Panc1 (cell line): ENCODE measurements around the gene MRPL51. TPM values are rescaled to one million over a fixed set of nuclear protein-coding genes. Genes with fewer than 3 reads are reported as not detected.
A peak's percentile ranks its signal among the peaks of the same experiment; 100 is the strongest.
"Not testable (repeated sequence)": the region's sequence is repeated elsewhere in the genome, so short reads cannot be mapped to it uniquely, and the experiment has no call there.

Experiments
- ATAC-seq: fragments of 200-7000 bp; cut with Tn5 transposase; 2 replicates; pipeline ENCODE4 v1.9.1; 2020; ENCODE audit warnings: mild to moderate bottlenecking, moderate library complexity
- BruUV-seq: library from RNA; stranded (reverse); fragments of 400-500 nt; replicated peaks from 2 replicates; lab custom pipeline; 2021; lab: Mats Ljungman, UMichigan
- CTCF ChIA-PET: fragments of 300-600 bp; sonication (Branson Sonifier 250); formaldehyde crosslinking; loops from one replicate; lab custom pipeline; 2022; ENCODE audit warnings: antibody characterized with exemption; lab: Charles Lee
- POLR2A ChIA-PET: fragments of 300-600 bp; sonication (Branson Sonifier 250); formaldehyde crosslinking; loops from one replicate; lab custom pipeline; 2022; ENCODE audit warnings: antibody characterized with exemption; lab: Charles Lee
- DNase-seq: peaks from one replicate; pipeline ENCODE4 v3.0.0-alpha.2; 2010; ENCODE audit warnings: low read depth, low spot score
- H3K27ac ChIP-seq: 2 replicates; pipeline ENCODE4 v1.5.1; 2011; ENCODE audit warnings: mild to moderate bottlenecking, low read length, inconsistent platforms
- H3K27me3 ChIP-seq: fragments of 200-500 bp; sonication (Bioruptor generic); 2 replicates; pipeline ENCODE4 v1.6.0; 2014; ENCODE audit warnings: low read length, inconsistent platforms; ENCODE audit not compliant: control insufficient read depth, insufficient read depth
- H3K36me3 ChIP-seq: fragments of 200-500 bp; sonication (Bioruptor generic); 2 replicates; pipeline ENCODE4 v1.5.1; 2014; ENCODE audit warnings: inconsistent platforms, mild to moderate bottlenecking, low read length, moderate library complexity; ENCODE audit not compliant: control insufficient read depth, insufficient read depth
- H3K4me1 ChIP-seq: 2 replicates; pipeline ENCODE4 v1.5.1; 2011; ENCODE audit warnings: inconsistent platforms, mild to moderate bottlenecking, low read length, moderate library complexity; ENCODE audit not compliant: control insufficient read depth, insufficient read depth
- H3K4me3 ChIP-seq, 2 experiments: 2 replicates each; pipeline ENCODE4 v1.5.1; 2011 to 2012; ENCODE audit warnings: low read depth in 2 of 2, low read length in 2 of 2, mild to moderate bottlenecking in 2 of 2, inconsistent platforms in 1 of 2, moderate library complexity in 1 of 2
- H3K9me3 ChIP-seq: fragments of 200-500 bp; sonication (Bioruptor generic); 2 replicates; pipeline ENCODE4 v1.5.1; 2014; ENCODE audit warnings: low read depth, mild to moderate bottlenecking, inconsistent platforms, low read length, moderate library complexity; ENCODE audit not compliant: control insufficient read depth, insufficient read depth
- POLR2AphosphoS5 ChIP-seq: IDR thresholded peaks from 2 replicates; pipeline ENCODE4 v1.6.1; 2012; ENCODE audit warnings: mild to moderate bottlenecking, low read depth, low read length, moderate library complexity
- SIN3A ChIP-seq: IDR thresholded peaks from 2 replicates; pipeline ENCODE4 v1.6.1; 2012; ENCODE audit warnings: low read depth, mild to moderate bottlenecking, low read length, moderate library complexity, borderline replicate concordance; ENCODE audit not compliant: insufficient read depth
- TCF7L2 ChIP-seq: IDR thresholded peaks from 2 replicates; pipeline ENCODE4 v1.6.1; 2011; ENCODE audit warnings: mild to moderate bottlenecking, low read depth, low read length, inconsistent platforms
- in situ Hi-C: cut with HindIII; loops from 2 replicates; pipeline ENCODE4 v1.10.0; 2016; ENCODE audit warnings: low sequenced_read_pairs, low pct_unique_long_range_greater_than_20kb
- intact Hi-C: fragments of 100-400 bp; cut with micrococcal nuclease; formaldehyde crosslinking; loops from one replicate; pipeline ENCODE4 v1.10.0; 2022; ENCODE audit not compliant: unreplicated experiment
- total RNA-seq: library from RNA; stranded (reverse); gene quantifications from one replicate; pipeline ENCODE4 v1.2.1, GENCODE V29; 2021; ENCODE audit not compliant: unreplicated experiment
- TF ChIP-seq, protein P1 (sequence below), 2 experiments: IDR thresholded peaks; 2 replicates each; pipeline ENCODE4 v1.6.1; 2011 to 2012; ENCODE audit warnings: low read depth in 2 of 2, control low read depth in 1 of 2, low read length in 1 of 2, mild to moderate bottlenecking in 1 of 2, moderate library complexity in 1 of 2; ENCODE audit not compliant: insufficient read depth in 1 of 2
- TF ChIP-seq, protein P2 (sequence below): fragments of 450-650 bp; IDR thresholded peaks from 2 replicates; pipeline ENCODE4 v1.5.1; 2017; ENCODE audit warnings: mild to moderate bottlenecking

The MRPL51 gene
- total RNA-seq, 1 experiment from 2014 or later, result 194 TPM

DNA sequence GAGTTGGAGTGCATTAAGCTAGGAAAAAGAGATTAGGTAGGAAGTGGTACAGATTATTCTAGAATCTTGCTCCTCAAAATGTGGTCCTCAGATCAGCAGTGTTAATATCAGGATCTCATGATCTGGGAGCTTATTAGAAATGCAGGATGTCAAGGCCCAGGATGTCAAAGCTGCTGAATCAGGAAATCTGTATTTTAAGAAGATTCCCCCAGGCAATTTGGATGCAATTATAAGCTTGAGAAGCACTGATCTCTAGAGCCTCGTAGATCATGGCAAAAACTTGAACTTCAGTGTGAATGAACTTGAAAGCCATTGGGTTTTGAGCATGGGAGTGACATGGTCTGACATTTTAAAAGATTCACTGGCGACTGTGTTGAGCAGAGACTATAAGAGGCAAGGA, 7.4 kb upstream of the MRPL51 start:
- TF ChIP-seq POLR2AphosphoS5 (no peak), SIN3A (no peak), TCF7L2 (no peak)
- TF ChIP-seq, protein P1, sequence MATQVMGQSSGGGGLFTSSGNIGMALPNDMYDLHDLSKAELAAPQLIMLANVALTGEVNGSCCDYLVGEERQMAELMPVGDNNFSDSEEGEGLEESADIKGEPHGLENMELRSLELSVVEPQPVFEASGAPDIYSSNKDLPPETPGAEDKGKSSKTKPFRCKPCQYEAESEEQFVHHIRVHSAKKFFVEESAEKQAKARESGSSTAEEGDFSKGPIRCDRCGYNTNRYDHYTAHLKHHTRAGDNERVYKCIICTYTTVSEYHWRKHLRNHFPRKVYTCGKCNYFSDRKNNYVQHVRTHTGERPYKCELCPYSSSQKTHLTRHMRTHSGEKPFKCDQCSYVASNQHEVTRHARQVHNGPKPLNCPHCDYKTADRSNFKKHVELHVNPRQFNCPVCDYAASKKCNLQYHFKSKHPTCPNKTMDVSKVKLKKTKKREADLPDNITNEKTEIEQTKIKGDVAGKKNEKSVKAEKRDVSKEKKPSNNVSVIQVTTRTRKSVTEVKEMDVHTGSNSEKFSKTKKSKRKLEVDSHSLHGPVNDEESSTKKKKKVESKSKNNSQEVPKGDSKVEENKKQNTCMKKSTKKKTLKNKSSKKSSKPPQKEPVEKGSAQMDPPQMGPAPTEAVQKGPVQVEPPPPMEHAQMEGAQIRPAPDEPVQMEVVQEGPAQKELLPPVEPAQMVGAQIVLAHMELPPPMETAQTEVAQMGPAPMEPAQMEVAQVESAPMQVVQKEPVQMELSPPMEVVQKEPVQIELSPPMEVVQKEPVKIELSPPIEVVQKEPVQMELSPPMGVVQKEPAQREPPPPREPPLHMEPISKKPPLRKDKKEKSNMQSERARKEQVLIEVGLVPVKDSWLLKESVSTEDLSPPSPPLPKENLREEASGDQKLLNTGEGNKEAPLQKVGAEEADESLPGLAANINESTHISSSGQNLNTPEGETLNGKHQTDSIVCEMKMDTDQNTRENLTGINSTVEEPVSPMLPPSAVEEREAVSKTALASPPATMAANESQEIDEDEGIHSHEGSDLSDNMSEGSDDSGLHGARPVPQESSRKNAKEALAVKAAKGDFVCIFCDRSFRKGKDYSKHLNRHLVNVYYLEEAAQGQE (IDR thresholded peaks at IDR 0.05; ENCODE audit: insufficient read depth in 1 of 2, low read depth in 2 of 2, low read length in 1 of 2), result no peak
- TF ChIP-seq, protein P2, sequence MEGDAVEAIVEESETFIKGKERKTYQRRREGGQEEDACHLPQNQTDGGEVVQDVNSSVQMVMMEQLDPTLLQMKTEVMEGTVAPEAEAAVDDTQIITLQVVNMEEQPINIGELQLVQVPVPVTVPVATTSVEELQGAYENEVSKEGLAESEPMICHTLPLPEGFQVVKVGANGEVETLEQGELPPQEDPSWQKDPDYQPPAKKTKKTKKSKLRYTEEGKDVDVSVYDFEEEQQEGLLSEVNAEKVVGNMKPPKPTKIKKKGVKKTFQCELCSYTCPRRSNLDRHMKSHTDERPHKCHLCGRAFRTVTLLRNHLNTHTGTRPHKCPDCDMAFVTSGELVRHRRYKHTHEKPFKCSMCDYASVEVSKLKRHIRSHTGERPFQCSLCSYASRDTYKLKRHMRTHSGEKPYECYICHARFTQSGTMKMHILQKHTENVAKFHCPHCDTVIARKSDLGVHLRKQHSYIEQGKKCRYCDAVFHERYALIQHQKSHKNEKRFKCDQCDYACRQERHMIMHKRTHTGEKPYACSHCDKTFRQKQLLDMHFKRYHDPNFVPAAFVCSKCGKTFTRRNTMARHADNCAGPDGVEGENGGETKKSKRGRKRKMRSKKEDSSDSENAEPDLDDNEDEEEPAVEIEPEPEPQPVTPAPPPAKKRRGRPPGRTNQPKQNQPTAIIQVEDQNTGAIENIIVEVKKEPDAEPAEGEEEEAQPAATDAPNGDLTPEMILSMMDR, result no peak
- TSS peak; percentile 33 for BruUV-seq
- in situ Hi-C loops (no loop called here), intact Hi-C loops (no loop called here)
- Histone ChIP-seq H3K4me1 (peaks cover 1% of the 10 kb centered on the region), H3K9me3 (no peaks in the 10 kb centered on the region), H3K27me3 (no peaks in the 10 kb centered on the region), H3K27ac (no peak overlapping the region), H3K36me3 (peaks cover 6% of the 10 kb centered on the region), H3K4me3 (no peak overlapping the region)
- POLR2A ChIA-PET, result no interaction called here
- ATAC-seq (no peak), DNase-seq (no peak)
- CTCF ChIA-PET, result no interaction called here

DNA sequence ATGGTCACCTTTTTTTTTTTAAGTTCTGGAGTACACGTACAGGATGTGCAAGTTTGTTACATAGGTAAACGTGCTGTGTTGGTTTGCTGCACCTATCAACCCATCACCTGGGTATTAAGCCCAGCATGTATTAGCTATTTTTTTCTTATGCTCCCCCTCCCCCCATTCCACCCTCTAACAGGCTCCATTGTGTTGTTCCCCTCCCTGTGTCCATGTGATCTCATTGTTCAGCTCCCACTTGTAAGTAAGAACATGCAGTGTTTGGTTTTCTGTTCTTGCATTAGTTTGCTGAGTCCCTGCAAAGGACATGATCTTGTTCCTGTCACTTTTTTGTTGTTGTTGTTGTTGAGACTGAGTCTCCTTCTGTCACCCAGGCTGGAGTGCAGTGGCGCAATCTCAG, 4.2 kb upstream of the MRPL51 start:
- POLR2A ChIA-PET, result interaction anchor here (0.6 kb wide), 1 partner anchor 23 kb away, joined by 5 read pairs; no protein-coding TSS in a partner anchor
- intact Hi-C loops, H3K9me3 ChIP-seq, in situ Hi-C loops, DNase-seq, H3K27ac ChIP-seq, CTCF ChIA-PET, H3K27me3 ChIP-seq, ATAC-seq, BruUV-seq, H3K4me3 ChIP-seq: not testable (repeated sequence)
- Histone ChIP-seq H3K4me1 (peaks cover 13% of the 10 kb centered on the region), H3K36me3 (peaks cover 21% of the 10 kb centered on the region)

DNA sequence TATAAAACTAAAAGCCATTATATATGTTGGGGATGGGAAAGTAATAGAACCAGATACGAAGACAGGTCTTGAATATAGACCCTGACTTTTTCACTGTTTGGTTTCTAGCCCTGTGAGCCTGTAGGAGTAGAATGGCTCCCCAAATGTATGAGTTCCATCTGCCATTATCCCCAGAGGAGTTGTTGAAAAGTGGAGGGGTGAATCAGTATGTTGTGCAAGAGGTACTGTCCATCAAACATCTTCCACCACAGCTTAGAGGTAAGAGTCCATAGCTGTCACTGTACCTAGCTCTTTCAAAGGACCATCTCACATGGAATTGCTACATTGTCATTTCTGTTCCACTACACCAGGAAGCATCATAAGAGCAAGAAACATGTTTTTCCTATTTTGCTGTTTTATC, 1.9 kb upstream of the MRPL51 start:
- CTCF ChIA-PET, result no interaction called here
- intact Hi-C loops, result no loop called here

More for the DNA sequence above, 1.9 kb upstream of the MRPL51 start:
- Histone ChIP-seq H3K4me3 (peak overlapping the region; percentile 93 to 94), H3K9me3 (no peaks in the 10 kb centered on the region), H3K36me3 (peaks cover 23% of the 10 kb centered on the region), H3K27me3 (no peaks in the 10 kb centered on the region), H3K4me1 (peaks cover 17% of the 10 kb centered on the region), H3K27ac (peak overlapping the region; percentile 97)
- DNase-seq (no peak), ATAC-seq (no peak)
- in situ Hi-C loops, result no loop called here
- POLR2A ChIA-PET, result interaction anchor here (0.7 to 0.8 kb wide), 2 partner anchors 41 to 276 kb away, joined by 3 read pairs; no protein-coding TSS in a partner anchor
- no peak for TF ChIP-seq TCF7L2
- TF ChIP-seq SIN3A, result no peak
- TF ChIP-seq, protein P2, result no peak
- no TSS peak for BruUV-seq
